HG03521 (cell line): ENCODE data around the gene PACRG.

Experiments used
- ATAC-seq: cut with Tn5 transposase; IDR thresholded peaks from one replicate; pipeline ENCODE4 v1.9.1; 2021; ENCODE audit warnings: mild to moderate bottlenecking, moderate library complexity; ENCODE audit not compliant: unreplicated experiment

Gene PACRG

DNA sequence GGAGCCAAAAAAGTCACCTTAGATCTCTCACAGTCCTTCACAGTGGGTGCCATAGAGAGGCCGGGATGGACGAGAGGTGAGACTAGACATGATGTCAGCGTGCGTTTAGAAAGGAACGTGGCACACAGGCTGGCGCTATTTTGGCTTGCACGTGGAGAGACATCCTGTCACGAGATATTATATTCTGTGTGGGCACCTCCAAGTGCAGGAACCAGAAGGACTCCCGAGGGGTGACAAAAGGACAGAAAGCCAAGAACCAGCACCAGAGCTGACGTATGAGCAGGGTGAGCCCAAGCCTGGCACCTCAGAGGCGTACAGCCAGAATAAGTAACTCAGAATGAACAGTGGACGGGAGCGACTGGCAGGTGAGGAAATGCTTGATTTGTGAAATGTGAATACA is 636.9 kb downstream of the PACRG start:
- no peak for ATAC-seq
